NCI-H226 (cell line): ENCODE results near the gene PCBP3.

Experiments
- DNase-seq: peaks from one replicate; pipeline ENCODE4 v3.0.0-alpha.2; 2015

The PCBP3 gene

DNA sequence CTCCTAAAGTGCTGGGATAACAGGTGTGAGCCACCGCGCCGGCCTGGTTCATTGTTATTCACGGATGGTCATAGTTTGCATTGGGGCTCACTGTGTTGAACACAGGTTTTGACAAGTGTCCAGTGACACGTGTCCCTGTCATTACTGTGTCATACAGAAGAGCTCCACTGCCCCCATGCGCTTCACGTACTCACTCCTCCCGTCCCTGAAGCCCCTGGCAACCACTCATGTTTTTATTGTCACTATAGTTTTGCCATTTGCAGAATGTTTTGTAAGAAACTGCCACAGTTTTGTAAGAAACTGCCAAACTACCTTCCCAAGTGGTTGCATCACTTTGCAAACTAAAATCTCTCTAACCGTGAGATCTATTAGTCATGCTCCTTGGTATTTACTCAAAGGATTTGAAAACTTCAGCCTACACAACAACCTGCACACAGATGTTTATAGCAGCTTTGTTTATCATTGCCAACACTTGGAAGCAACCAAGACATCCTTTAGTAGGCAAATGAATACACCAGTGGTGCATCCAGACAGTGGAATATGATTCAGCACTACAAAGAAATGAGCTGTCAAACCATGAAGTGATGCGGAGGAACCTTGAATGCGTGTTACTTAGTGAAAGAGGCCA lies 174.9 kb downstream of the PCBP3 start:
- peak; percentile 51 for DNase-seq

DNA sequence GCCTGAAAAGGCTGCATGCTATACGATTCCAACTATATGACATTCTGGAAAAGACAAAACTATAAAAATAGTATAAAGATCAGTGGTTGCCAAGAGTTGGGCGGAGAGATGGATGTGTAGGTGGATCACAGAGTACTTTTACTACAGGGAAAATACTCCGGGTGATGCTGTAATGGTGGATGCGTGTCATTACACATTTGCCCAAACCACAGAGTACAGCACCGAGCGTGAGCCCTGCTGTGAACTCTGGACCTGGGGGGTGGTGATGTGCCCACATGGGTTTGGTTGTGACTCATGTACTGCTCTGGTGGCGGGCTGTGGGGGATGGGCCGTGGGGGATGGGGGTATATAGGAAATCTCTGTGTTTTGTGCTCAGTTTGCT lies 175.4 kb downstream of the PCBP3 start:
- no peak for DNase-seq

DNA sequence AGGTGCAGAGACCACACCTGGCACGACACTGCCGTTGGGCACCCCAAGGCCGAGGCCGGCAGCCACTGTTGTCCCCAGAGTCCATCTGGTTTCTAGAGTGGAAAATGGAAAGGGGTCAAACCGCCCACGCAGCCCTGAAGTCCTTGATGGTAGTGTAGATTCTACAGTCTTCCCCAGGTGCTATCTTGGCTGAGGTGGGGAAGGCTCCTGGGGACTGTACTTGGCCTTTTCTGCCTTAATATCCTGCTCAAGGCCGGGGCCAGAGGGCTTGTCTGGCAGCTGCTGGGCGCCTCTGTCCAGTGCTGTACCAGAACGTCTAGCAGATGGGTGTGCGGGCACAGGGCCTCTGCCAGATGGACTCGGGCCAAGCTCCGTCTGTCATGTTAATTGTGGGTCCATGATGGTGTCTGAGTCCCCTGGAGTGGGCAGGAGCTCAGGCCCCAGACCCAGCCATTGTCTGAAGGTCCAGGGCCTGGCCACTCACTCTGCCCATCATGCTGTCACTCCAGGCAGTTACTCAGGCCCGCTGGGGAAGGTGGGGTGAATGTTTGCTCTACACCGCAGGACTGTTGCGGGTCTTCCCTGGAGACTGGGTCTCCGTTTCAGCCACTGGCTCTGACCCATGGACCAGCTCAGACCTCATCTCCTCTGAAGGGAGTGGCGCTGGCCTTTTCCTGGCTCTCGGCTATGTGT lies 176.1 kb downstream of the PCBP3 start:
- DNase-seq: no peak

GRCh38 chr21:45820171-45821091 lies 176.9 kb downstream of the PCBP3 start:
- peak; percentile 71 for DNase-seq

- DNase-seq: no peak
These were observed 177.9 kb downstream of the PCBP3 start for GRCh38 chr21:45821315-45821962.

- DNase-seq: no peak
These were observed 178.5 kb downstream of the PCBP3 start for GRCh38 chr21:45821998-45822397.

DNA sequence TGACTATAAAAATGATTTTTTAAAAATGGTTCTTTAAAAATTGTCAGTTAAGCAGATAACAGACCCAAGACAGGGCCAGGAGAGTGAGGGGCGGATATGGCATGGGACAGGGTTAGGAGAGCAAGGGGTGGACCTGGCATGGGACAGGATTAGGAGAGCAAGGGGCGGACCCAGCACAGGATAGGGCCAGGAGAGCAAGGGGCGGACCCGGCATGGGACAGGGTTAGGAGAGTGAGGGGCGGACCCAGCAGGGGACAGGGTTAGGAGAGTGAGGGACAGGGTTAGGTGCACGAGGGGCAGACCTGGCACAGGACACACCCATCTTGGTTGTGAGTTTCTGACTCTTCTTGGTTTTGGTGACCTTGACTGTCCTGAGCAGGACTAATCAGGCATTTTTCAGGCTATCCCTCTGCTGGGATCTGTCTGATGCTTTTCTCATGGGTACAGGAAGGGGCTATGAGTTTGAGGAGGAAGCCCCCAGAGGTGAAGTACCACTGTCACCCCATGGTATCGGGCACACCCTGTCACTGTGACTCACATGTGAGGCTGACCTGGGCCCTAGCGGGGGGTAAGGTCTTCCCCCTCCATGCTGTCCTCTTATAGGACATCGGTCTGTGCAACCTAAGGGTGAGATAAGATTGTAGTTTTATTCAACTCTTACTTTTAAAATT lies 179.0 kb downstream of the PCBP3 start:
- no peak for DNase-seq

GRCh38 chr21:45823100-45823681 lies 179.7 kb downstream of the PCBP3 start:
- no peak for DNase-seq

- no peak for DNase-seq
These were observed 181.2 kb downstream of the PCBP3 start for GRCh38 chr21:45824546-45825215.

GRCh38 chr21:45825219-45825618 lies 181.7 kb downstream of the PCBP3 start:
- DNase-seq: no peak

GRCh38 chr21:45826676-45827301 lies 183.3 kb downstream of the PCBP3 start:
- DNase-seq: no peak

- DNase-seq: no peak
These were observed 183.8 kb downstream of the PCBP3 start for GRCh38 chr21:45827302-45827692.

DNA sequence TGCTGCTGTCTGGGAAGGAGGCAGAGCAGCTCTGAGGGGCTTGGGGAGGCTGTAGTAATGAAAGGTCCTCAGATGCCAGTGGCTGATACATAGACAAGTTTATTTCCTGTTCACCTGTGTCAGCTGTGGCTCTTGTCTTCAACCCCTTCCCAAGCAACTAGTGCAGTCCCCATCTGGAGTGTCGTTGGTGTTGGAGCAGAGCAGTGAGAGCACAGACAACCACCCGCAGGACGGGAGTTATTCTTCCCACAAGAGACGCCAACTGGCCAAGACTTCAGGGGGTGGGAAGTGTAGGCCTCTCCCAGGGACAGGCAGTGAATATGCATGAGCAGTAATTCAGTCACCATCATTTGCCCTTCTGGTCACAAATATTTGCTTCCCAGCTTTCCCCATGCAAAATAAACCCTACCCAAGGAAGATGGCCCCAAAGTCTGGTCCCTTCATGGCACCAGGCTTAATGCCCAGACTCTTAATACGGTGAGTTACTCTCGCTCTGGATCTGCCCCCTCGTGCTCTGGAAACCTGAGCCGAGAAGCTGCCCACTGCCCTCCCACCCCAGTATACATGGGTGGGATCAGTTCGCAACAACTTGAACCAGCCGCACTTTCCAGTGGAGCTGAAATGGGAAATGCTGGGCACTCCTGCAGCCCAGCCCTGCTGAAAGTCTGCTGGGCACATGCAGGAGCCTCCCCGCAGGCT lies 184.5 kb downstream of the PCBP3 start:
- no peak for DNase-seq

DNA sequence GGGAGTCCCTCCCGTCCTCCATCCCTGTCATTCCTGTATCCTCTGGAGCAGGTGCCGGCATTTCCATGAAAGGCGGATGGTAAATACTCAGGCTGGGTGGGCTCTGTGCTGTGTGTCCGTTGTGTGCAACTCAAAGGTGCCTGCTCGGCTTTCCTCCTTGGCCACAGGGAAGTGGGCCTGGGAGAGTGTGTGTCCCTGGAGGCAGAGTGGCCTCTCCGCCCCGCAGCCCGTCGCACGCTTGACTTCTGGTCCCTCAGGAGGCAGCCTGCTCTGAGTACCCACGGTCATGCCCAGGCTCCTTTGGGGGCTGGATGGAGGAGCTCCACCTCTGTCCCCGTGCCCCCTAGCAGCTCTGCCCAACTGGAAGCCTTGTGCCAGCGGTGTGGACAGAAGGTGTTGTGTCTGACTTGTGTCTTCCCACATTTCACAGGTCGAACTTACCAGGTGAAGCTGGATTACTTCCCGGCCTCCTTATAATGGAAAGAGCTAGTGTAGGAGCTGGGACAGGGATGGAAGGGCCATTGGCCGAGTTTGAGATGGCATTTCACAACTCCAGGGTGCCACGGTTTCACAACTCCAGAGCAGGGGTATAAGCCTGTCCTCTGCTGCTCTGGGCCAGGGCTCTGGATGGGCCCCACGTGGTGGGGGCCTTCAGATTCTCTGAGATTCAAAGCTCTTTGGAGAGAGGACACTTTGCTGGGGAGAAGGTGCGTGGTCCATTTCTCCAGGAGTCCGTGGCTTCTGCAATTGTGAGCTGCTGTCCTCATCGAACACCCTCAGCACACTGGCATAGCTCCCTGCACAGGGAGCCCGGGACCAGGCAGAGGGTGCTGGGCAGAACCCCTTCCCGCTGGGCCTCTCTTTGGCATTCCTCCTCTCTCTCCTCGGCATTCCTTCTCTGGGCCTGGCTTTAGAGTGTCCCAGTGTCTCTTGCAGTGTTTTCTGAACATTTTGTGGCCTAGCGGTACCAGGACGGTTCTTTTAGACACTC lies 185.3 kb downstream of the PCBP3 start:
- DNase-seq: no peak

DNA sequence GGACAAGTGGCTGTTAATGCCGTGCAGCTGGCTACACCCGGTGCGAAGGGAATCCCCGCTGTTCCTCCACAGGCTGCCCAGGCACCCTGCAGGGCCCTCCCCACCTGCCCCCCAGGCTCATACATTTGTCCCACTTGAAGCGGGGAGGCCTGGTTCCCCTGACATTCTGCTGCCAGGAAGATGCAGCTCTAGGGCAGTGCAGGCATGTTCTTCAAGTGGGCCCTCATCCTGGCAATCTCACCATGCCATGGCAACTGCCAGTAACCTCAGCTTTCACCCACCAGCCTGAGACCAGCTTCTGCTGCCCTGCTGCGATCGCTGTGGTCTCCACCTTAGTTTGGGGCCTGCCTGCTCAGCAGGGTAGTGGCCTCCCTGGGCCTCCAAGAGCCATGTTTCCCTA lies 186.1 kb downstream of the PCBP3 start:
- no peak for DNase-seq

DNA sequence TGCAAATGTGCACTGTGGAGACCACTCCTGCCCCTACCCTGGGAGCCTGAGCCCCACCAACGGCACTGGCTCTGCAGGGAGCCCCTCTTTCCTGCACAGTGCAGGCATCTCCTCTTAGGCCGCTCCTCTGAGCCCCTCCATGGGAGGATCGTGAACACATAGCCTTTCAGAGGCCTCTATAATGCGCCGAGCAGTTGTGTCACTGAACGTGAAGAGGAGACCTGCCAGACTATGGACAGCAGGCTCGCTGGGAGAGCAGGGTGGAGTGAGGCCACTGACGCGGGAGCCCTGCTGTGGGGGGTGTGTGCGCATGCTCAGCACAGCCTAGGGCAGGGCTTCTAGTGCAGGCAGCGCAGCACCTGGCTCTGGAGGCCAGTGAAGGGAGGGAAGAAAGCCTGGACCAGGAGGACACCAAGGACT lies 186.7 kb downstream of the PCBP3 start:
- DNase-seq: no peak

DNA sequence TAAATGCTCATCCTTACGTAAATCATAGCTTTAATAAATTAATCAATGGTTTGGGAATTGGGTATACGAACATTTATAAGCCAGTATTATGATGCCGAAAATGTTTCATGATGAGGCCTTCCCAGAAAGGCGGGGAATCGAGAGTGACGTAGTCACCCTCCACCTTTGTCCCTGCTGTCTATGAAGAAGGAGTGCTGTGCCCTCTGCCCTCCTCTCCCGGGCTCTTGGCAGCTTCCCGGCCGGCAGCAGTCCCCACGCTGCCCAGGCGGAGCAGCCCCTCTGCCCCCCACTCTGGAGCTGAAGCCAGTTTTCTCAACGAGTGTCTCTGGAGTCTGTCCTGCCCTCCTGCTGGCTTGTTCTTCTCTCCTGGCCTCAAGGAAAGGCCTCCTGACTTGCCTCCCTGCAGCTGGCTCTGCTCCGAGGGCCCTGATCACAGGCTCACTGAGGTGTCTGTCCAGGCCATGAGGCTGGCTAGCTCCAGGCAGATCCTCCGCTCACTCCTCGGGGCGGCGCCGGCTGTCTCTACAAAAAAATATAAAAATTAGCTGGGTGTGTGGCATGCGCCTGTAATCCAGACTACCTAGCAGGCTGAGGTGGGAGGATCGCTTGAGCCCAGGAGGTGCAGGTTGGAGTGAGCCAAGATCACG lies 187.3 kb downstream of the PCBP3 start:
- no peak for DNase-seq

DNA sequence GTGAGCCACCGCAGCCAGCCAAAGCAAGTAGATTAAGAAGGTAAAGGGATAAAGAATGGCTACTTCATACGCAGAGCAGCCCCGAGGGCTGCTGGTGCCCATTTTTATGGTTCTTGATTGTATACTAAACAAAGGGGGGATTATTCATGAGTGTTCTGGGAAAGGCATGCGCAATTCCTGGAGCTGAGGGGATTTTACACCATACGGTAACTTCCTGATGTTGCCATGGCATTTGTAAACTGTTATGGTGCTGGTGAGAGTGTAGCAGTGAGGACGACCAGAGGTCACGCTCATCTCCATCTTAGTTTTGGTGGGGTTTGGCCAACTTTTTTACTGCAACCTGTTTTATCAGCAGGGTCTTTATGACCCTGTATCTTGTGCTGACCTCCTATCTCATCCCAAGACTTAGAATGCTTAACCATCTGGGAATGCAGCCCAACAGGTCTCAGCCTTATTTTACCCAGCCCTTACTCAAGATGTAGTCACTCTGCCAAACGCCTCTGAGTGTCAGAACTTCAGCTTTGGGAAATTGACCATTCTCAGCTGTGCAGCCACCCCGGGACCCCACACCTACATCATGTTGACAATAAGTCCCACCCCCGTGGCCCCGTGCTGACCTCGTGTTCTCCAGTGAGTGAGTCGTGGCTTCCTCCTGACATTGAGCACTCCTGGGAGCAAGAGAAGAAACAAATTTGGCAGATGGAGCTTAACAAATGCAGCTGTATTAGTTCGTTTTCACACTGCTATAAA lies 188.6 kb downstream of the PCBP3 start:
- DNase-seq: no peak
